ENCODE data around the gene HIVEP2. TPM values are rescaled to one million over a fixed set of nuclear protein-coding genes. Genes with fewer than 3 reads are reported as not detected.
A peak's percentile ranks its signal among the peaks of the same experiment; 100 is the strongest.

Gene HIVEP2
- total RNA-seq, 1 donor from 2014 or later: 3.5 TPM

DNA sequence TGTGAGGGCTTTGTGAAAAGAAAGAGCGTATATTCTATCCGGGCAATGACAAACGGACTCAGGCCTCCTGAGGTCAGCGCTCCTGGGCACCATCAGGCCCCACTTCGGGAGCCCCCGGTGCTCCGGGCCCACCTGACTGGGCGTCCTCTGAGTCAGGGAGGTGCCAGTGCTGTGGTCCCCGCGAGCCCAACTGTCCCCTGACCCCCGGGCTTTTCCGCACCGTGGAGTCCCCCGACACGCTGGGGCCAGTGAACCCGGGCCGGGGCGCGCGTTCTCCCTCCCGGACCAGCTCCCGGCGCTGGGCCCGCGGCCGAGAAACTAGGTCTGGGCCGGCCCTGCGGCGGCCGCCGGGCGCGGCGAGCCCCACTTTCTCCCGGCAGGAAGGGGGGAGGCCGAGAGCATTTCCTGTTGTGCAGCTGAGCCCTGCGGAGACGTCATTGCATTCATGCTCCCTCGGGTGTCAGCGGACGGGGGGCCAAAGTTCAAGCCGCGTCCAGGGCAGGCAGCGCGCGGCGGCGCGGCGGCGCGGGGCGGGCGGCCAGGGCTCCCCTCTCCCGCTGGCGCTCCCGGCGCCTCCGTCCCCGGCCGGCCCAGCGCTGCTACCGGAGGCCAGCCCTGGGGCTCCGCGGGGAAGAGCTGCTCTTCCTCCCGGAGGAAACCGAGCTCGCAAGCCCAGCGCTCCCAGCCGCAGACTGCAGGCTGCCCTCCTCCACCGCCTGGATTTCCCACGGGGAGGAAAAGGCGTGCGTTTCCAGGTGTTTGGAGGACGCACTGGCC, 18.3 kb downstream of the HIVEP2 start:
- TF ChIP-seq CTCF (conservative IDR thresholded peaks at IDR 0.05): no peak
- H3K27me3 Mint-ChIP-seq (ENCODE audit: low read depth): peaks cover 9% of the 10 kb centered on the region
- peak overlapping the region; percentile 57 for H3K27ac Mint-ChIP-seq (ENCODE audit: unreplicated experiment)
- peak; percentile 60 for DNase-seq (ENCODE audit: low read depth, low spot score)
- H3K4me1 Mint-ChIP-seq: peaks cover 15% of the 10 kb centered on the region
- H3K36me3 Mint-ChIP-seq (ENCODE audit: low read depth): no peaks in the 10 kb centered on the region
- H3K4me3 Mint-ChIP-seq: peak overlapping the region; percentile 85
- no peaks in the 10 kb centered on the region for H3K9me3 Mint-ChIP-seq

DNA sequence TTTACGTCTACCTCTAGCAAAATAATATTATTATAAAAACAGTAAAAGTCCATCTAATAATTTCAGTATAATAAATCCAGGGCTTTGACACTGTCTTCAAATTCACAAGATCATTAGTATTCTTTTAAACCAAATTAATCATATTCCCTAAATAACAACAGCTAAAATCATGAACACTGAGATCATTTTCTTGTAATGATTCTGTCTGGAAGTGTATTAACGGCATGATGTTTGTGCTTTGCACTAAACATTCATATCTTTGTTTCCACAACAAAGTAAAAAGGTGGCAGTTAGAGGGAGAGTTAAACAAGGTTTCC, 18.8 kb downstream of the HIVEP2 start:
- peak overlapping the region; percentile 57 for H3K27ac Mint-ChIP-seq (ENCODE audit: unreplicated experiment)
- peak overlapping the region; percentile 79 for H3K4me3 Mint-ChIP-seq
- TF ChIP-seq CTCF (conservative IDR thresholded peaks at IDR 0.05): no peak
- peaks cover 15% of the 10 kb centered on the region for H3K4me1 Mint-ChIP-seq
- H3K9me3 Mint-ChIP-seq: no peaks in the 10 kb centered on the region
- DNase-seq (ENCODE audit: low read depth, low spot score): no peak
- peaks cover 9% of the 10 kb centered on the region for H3K27me3 Mint-ChIP-seq (ENCODE audit: low read depth)
- no peaks in the 10 kb centered on the region for H3K36me3 Mint-ChIP-seq (ENCODE audit: low read depth)

DNA sequence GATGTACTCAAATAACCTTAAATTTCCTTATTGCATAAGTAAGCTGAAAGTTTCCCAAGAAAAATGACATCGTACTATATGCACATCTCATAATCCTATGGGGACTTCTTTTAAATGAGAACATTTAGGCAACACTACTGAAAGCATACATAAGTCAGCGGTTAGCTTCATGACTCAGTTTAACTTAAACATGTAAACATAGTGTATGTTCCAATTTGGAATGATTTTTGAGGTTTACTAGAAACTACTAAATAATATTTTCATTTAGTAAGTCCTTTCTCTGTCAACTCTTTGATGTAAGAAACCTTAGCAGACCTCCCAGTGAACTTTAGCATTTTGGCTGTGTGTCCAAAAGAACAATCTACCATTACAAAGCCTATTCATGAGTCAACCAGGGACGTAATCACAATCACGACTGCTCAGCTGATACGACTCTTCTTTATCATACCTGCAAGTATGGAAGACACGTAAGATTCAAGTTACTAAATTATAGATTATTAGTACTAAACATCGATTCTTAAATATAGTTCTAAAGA, 19.3 kb downstream of the HIVEP2 start:
- Mint-ChIP-seq H3K4me3 (peak overlapping the region; percentile 25), H3K36me3 (ENCODE audit: low read depth) (no peaks in the 10 kb centered on the region), H3K9me3 (no peaks in the 10 kb centered on the region), H3K27me3 (ENCODE audit: low read depth) (peaks cover 9% of the 10 kb centered on the region), H3K4me1 (peaks cover 15% of the 10 kb centered on the region), H3K27ac (ENCODE audit: unreplicated experiment) (no peak overlapping the region)
- no peak for DNase-seq (ENCODE audit: low read depth, low spot score)
- TF ChIP-seq CTCF (conservative IDR thresholded peaks at IDR 0.05): no peak

GRCh38 chr6:142918339-142919042, 26.5 kb downstream of the HIVEP2 start:
- Mint-ChIP-seq H3K36me3 (ENCODE audit: low read depth) (no peaks in the 10 kb centered on the region), H3K4me3 (no peak overlapping the region), H3K27me3 (ENCODE audit: low read depth) (no peaks in the 10 kb centered on the region), H3K9me3 (no peaks in the 10 kb centered on the region), H3K4me1 (peaks cover 6% of the 10 kb centered on the region), H3K27ac (ENCODE audit: unreplicated experiment) (no peak overlapping the region)
- TF ChIP-seq CTCF (conservative IDR thresholded peaks at IDR 0.05): no peak
- no peak for DNase-seq (ENCODE audit: low read depth, low spot score)

GRCh38 chr6:142916881-142917280, 28.1 kb downstream of the HIVEP2 start:
- Mint-ChIP-seq H3K4me3 (no peak overlapping the region), H3K27ac (ENCODE audit: unreplicated experiment) (no peak overlapping the region), H3K4me1 (peaks cover 6% of the 10 kb centered on the region), H3K27me3 (ENCODE audit: low read depth) (no peaks in the 10 kb centered on the region), H3K36me3 (ENCODE audit: low read depth) (peaks cover 2% of the 10 kb centered on the region), H3K9me3 (no peaks in the 10 kb centered on the region)
- no peak for DNase-seq (ENCODE audit: low read depth, low spot score)
- TF ChIP-seq CTCF (conservative IDR thresholded peaks at IDR 0.05): no peak
